Measurements from ENCODE around the gene TLCD4.

Gene TLCD4

DNA sequence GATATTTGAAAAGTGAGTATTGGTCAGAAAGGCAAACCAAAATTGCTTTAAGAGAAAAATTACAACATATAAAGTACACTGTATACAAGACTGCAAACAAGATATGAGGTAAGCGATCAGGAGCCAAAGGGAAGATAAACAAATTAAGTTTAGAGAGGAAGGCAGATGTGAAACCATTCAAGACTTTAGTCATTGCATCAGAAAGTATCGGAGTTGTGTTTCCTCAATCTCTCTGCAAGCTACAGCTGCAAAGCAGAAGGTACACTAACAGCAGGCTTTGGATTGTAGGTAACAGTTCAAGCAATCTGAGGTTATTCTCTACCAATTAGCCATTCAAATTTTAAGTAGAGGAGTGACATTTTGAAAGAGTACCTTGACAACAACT is 21.3 kb upstream of the TLCD4 start:
- no peak for DNase-seq (ENCODE audit: low spot score)

- DNase-seq (ENCODE audit: low spot score), result no peak
Observed at GRCh38 chr1:95096218-95096841, 20.8 kb upstream of the TLCD4 start.

- no peak for DNase-seq (ENCODE audit: low spot score)
Observed at GRCh38 chr1:95097426-95097825, 19.7 kb upstream of the TLCD4 start.

DNA sequence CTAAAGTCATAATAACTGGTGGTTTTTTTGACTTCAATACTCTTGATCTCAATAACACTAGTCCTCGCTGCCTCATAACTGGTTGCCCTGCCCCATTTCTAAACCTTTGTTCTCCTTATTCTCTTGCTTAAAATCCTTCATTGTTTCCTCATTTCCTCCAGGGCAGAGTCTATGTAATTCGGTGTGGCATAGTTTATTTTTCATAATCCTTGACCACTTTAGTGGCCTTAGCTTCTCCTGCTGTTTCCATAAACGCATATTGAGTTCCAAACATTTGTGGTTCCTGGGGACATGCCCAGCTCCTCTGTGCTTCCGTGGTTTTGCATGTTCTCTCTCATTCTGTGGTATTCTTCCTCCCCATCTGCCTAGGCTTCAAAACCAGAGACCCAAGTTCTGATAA is 19.0 kb upstream of the TLCD4 start:
- no peak for DNase-seq (ENCODE audit: low spot score)

DNA sequence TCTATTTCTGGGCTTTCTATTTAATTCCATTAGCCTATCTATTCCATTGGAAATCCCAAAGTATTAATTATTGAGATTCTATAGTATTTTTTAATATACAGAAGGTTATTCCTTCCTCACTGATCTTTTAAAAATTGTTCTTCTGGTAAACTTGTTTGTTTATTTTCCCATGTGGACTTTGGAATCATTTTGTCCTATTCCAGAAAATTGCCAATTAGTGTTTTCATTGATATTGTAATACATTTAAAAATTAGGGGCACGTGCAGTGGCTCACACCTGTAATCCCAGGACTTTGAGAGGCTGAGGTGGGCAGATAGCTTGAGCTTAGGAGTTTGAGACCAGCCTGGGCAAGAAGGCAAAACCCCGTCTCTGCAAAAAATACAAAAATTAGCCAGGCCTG is 8.4 kb upstream of the TLCD4 start:
- DNase-seq (ENCODE audit: low spot score), result no peak

GRCh38 chr1:95111014-95111413 is 6.1 kb upstream of the TLCD4 start:
- DNase-seq (ENCODE audit: low spot score), result no peak

DNA sequence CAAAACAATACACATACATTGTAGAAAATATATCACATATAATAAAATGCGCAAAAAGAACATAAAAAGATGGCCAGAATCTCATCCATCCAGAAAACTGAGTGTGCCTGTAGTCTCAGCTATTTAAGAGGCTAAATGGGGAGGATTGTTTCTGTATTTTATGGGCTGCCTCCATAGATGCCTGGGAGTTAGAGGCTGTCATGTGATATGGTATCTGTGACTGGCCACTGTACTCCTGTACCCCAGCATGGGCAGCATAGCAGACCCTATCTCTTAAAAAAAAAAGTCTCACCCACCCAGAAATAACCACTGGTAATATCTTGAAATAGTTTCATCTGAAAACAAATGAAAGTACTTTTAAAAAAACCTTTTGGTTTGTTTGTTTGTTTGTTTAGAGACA is 3.5 kb upstream of the TLCD4 start:
- DNase-seq (ENCODE audit: low spot score), result no peak

- no peak for DNase-seq (ENCODE audit: low spot score)
Observed at GRCh38 chr1:95115708-95116137, 1.4 kb upstream of the TLCD4 start.

DNA sequence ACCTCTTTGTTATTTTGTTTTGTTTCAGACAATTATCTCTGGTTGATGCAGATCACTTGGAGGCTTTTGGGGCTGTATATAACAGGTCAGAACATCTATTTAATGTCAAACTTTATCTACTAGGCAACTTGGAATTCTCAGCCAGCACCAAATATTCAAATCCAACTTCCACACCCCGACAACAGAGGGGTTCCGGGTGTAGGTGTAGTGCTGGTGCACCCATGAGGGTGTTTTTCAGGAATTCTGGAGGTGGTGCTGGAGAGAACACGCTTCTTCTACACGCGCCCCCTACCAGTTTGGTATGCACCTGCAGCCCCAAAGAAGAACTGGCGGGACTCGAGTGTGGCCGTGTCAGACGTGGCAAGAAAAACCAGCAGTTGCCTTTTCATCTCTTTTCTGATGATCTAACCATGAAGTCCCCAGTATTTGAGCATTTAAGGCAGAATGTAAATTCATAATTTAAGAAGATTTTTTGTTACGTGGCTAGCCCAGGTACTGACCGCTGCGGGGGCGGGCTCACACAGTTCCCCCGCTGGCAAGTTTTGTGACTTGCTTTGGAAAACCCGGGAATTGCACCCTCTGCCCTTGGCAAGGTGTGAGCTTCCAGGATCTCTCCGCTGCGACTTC is 462 bp upstream of the TLCD4 start:
- no peak for DNase-seq (ENCODE audit: low spot score)

DNA sequence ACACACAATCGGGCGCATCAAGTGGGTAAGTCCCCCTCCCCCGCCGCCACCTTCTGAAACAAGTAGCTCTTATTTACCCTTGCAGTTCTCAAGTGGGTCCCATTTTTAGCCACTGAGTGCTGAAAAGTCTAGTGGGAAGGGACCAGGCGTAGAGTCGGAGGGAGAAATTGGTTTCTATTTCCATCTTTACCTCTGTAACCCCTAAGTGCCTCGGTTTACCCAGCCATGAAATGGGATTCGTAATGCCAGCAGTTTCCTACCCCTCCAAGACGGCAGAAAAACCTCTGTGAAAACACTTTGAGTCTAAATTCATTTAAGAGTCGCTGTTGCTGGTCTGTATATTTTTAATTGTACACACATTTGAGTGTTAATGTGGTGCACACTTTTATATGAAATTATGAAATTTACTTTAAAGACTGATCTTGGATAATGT is 928 bp downstream of the TLCD4 start:
- DNase-seq (ENCODE audit: low spot score), result no peak

GRCh38 chr1:95118710-95119109 is 1.6 kb downstream of the TLCD4 start:
- DNase-seq (ENCODE audit: low spot score), result no peak

GRCh38 chr1:95119273-95119672 is 2.1 kb downstream of the TLCD4 start:
- DNase-seq (ENCODE audit: low spot score), result no peak

DNA sequence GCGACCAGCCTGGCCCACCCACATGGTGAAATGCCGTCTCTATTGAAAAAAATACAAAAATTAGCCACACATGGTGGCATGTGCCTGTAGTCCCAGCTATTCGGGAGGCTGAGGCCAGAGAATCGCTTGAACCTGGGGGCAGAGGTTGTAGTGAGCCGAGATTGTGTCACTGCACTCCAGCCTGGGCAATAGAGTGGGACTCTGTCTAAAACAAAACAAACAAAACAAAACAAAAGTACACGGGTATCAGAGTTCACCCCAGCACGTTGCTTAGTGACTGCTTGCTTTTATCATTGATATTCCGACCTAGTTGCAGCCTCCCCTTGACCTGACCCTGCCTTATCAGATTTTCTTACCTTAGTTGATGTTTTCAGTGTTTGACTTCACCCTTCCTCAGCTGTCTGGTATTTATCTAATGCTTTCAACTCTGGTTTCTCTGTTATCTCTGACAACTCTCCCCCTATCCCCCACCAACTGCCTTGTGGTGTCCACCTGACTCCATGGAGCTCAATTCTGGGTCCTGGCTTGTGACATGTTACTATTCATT is 5.1 kb downstream of the TLCD4 start:
- DNase-seq (ENCODE audit: low spot score), result no peak

- DNase-seq (ENCODE audit: low spot score), result no peak
Observed at GRCh38 chr1:95124342-95124741, 7.2 kb downstream of the TLCD4 start.

- no peak for DNase-seq (ENCODE audit: low spot score)
Observed at GRCh38 chr1:95126366-95126765, 9.2 kb downstream of the TLCD4 start.

- no peak for DNase-seq (ENCODE audit: low spot score)
Observed at GRCh38 chr1:95126846-95127245, 9.7 kb downstream of the TLCD4 start.

GRCh38 chr1:95127380-95127779 is 10.2 kb downstream of the TLCD4 start:
- DNase-seq (ENCODE audit: low spot score), result no peak

GRCh38 chr1:95132762-95133161 is 15.6 kb downstream of the TLCD4 start:
- DNase-seq (ENCODE audit: low spot score), result no peak

- no peak for DNase-seq (ENCODE audit: low spot score)
Observed at GRCh38 chr1:95133687-95134086, 16.5 kb downstream of the TLCD4 start.

DNA sequence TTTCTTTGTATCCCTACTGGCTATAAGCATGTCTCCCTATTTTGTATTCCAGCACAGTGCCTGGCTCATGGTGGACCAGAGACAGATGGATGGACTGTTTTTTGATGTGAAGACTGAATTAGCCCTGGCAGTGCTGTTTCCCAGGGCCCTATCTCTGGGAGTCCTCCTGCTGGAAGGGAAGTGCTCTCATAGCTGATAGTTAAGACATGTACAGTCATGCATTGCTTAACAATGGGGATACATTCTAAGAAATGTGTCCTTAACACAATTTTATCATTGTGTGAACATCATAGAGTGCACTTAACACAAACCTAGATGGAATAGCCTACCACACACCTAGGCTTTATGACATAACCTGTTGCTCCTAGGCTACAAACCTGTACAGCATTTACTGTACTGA is 21.1 kb downstream of the TLCD4 start:
- no peak for DNase-seq (ENCODE audit: low spot score)

DNA sequence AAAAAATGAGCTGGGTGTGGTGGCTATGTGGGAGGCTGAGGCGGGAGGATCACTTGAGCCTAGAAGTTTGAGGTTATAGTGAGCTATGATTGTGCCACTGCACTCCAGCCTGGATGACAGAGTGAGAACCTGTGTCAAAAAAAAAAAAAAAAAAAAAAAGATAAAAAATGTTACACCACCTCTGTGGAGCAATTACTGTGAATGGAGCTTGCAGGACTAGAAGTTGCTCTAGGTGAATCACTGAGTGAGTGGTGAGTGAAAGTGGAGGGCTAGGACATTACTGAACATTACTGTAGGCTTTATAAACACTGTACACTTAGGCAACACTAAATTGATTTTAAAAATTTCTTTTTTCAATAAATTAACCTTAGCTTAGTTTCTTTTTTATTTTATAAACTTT is 21.9 kb downstream of the TLCD4 start:
- DNase-seq (ENCODE audit: low spot score), result no peak

GRCh38 chr1:95140791-95141190 is 23.6 kb downstream of the TLCD4 start:
- no peak for DNase-seq (ENCODE audit: low spot score)

- no peak for DNase-seq (ENCODE audit: low spot score)
Observed at GRCh38 chr1:95145493-95145892, 28.3 kb downstream of the TLCD4 start.

GRCh38 chr1:95146637-95147036 is 29.5 kb downstream of the TLCD4 start:
- no peak for DNase-seq (ENCODE audit: low spot score)
